ENCODE results near the gene PPM1D. TPM values are rescaled to one million over a fixed set of nuclear protein-coding genes. Genes with fewer than 3 reads are reported as not detected.

The PPM1D gene
- total and polyA plus RNA-seq, 2 of the 13 experiments (the other 11 are each of a cell fraction or from before 2014, with no cell fraction given) = 8.0 to 26.2 TPM

DNA sequence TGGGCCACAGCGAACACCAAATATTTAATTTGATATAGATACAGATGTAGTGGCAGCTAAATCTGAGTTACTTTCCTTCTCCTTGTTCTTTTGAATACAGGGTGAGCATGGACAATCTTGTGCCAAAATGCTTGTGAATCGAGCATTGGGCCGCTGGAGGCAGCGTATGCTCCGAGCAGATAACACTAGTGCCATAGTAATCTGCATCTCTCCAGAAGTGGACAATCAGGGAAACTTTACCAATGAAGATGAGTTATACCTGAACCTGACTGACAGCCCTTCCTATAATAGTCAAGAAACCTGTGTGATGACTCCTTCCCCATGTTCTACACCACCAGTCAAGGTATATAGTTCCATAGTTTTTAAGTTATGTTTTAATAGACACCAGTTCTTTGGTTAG, 56.5 kb downstream of the PPM1D start:
- no peaks in the 10 kb centered on the region for H4K20me1 ChIP-seq (ENCODE audit: insufficient read depth, low read length)
- no peak overlapping the region for H3K4me3 ChIP-seq (replicated peaks in 1 of 3; ENCODE audit: insufficient read depth in 1 of 3, low read depth in 2 of 3, low read length in 3 of 3)
- no peaks in the 10 kb centered on the region for H3K9me3 ChIP-seq (ENCODE audit: low read length)
- no TSS peak for BruUV-seq (replicated peaks)
- intact Hi-C loops (cut with micrococcal nuclease; ENCODE audit: unreplicated experiment) (no loop called here), in situ Hi-C loops (cut with HindIII; ENCODE audit: extremely low pct_ligation_motif_present, low pct_unique_long_range_greater_than_20kb) (no loop called here)
- H3K36me3 ChIP-seq (replicated peaks in 1 of 2; ENCODE audit: control insufficient read depth in 1 of 2, insufficient read depth in 2 of 2, low read length in 2 of 2) = peaks cover 5 to 35% of the 10 kb centered on the region in 2 experiments
- no peak overlapping the region for H3K4me2 ChIP-seq (ENCODE audit: low read depth, low read length)
- ChIA-PET CTCF (ENCODE audit: low intra/inter-chr PET ratio, low total read pairs) (no interaction called here), POLR2A (no interaction called here)
- no peak for TF ChIP-seq JUND (CRISPR knock-in tag; IDR thresholded peaks at IDR 0.05)
- TF ChIP-seq, protein P1, sequence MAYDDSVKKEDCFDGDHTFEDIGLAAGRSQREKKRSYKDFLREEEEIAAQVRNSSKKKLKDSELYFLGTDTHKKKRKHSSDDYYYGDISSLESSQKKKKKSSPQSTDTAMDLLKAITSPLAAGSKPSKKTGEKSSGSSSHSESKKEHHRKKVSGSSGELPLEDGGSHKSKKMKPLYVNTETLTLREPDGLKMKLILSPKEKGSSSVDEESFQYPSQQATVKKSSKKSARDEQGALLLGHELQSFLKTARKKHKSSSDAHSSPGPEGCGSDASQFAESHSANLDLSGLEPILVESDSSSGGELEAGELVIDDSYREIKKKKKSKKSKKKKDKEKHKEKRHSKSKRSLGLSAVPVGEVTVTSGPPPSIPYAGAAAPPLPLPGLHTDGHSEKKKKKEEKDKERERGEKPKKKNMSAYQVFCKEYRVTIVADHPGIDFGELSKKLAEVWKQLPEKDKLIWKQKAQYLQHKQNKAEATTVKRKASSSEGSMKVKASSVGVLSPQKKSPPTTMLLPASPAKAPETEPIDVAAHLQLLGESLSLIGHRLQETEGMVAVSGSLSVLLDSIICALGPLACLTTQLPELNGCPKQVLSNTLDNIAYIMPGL (CRISPR knock-in tag; IDR thresholded peaks at IDR 0.05; ENCODE audit: borderline replicate concordance in 1 of 2, low read depth in 1 of 2) = no peak
- no peak for TF ChIP-seq FUBP1 (CRISPR knock-in tag; IDR thresholded peaks at IDR 0.05; ENCODE audit: borderline replicate concordance)
- TF ChIP-seq, protein P2, sequence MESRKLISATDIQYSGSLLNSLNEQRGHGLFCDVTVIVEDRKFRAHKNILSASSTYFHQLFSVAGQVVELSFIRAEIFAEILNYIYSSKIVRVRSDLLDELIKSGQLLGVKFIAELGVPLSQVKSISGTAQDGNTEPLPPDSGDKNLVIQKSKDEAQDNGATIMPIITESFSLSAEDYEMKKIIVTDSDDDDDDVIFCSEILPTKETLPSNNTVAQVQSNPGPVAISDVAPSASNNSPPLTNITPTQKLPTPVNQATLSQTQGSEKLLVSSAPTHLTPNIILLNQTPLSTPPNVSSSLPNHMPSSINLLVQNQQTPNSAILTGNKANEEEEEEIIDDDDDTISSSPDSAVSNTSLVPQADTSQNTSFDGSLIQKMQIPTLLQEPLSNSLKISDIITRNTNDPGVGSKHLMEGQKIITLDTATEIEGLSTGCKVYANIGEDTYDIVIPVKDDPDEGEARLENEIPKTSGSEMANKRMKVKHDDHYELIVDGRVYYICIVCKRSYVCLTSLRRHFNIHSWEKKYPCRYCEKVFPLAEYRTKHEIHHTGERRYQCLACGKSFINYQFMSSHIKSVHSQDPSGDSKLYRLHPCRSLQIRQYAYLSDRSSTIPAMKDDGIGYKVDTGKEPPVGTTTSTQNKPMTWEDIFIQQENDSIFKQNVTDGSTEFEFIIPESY (CRISPR knock-in tag; IDR thresholded peaks at IDR 0.05) = no peak
- no peak for TF ChIP-seq RORA (CRISPR knock-in tag; IDR thresholded peaks at IDR 0.05)
- TF ChIP-seq ARNT (IDR thresholded peaks at IDR 0.05) = no peak
- H2AFZ ChIP-seq (ENCODE audit: low read length) = no peak overlapping the region
- WGBS (ENCODE audit: low lambda C conversion rate) = 94% methylated on average over 5 of the region's 5 CpGs
- no peak for ATAC-seq
- H3K79me2 ChIP-seq (ENCODE audit: insufficient read depth, low read length) = peaks cover 22% of the 10 kb centered on the region
- no peak overlapping the region for H3K9ac ChIP-seq (ENCODE audit: insufficient read depth, low read depth, low read length)
- DNase-seq (ENCODE audit: low spot score) = no peak
- H3K27me3 ChIP-seq (ENCODE audit: control insufficient read depth in 1 of 2, insufficient read depth in 2 of 2, low read length in 2 of 2) = no peaks in the 10 kb centered on the region
- no peak for FAIRE-seq
- H3K27ac ChIP-seq (ENCODE audit: extremely low read length, insufficient read depth, low read length) = no peak overlapping the region
- H3K4me1 ChIP-seq (ENCODE audit: insufficient read depth, low read length) = no peaks in the 10 kb centered on the region

All from HepG2 (cell line).